A673 (cell line): ENCODE results near the gene PKNOX2.

Experiments used
- EZH2 ChIP-seq: fragments of 200-600 bp; sonication (generic); IDR thresholded peaks from 2 replicates; pipeline ENCODE4 v1.6.1; 2017; ENCODE audit warnings: borderline replicate concordance, low read depth, mild to moderate bottlenecking, mixed read lengths, antibody characterized with exemption, low read length; ENCODE audit not compliant: poor library complexity, severe bottlenecking
- TF ChIP-seq, protein P1 (sequence below): fragments of 300-800, 200-600 bp; sonication (generic); conservative IDR thresholded peaks from 2 replicates; pipeline ENCODE4 v1.5.1; 2017; ENCODE audit warnings: low read depth, mild to moderate bottlenecking, antibody characterized with exemption, low read length, moderate library complexity, mixed read lengths

DNA sequence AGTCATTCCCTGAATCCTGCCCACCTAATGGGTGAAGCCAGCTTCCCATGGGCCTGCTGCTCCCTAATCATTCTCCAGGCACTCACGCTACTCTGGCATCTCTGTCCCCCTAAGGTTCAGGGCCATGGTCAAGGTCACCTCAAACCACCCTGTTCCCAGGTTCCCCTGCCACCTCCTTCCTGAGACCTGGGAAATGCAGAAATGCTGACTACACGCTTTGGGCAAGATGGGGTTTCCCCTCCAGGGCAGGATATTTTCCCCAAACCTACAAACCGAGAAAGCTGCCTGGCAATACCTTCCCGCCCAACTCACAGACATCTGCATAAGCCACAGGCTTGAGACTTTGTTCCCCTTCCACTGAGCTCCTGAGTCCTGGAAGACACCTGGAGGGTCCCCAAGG lies 233.9 kb downstream of the PKNOX2 start:
- TF ChIP-seq, protein P1, sequence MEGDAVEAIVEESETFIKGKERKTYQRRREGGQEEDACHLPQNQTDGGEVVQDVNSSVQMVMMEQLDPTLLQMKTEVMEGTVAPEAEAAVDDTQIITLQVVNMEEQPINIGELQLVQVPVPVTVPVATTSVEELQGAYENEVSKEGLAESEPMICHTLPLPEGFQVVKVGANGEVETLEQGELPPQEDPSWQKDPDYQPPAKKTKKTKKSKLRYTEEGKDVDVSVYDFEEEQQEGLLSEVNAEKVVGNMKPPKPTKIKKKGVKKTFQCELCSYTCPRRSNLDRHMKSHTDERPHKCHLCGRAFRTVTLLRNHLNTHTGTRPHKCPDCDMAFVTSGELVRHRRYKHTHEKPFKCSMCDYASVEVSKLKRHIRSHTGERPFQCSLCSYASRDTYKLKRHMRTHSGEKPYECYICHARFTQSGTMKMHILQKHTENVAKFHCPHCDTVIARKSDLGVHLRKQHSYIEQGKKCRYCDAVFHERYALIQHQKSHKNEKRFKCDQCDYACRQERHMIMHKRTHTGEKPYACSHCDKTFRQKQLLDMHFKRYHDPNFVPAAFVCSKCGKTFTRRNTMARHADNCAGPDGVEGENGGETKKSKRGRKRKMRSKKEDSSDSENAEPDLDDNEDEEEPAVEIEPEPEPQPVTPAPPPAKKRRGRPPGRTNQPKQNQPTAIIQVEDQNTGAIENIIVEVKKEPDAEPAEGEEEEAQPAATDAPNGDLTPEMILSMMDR = no peak
- no peak for TF ChIP-seq EZH2
